Endothelial cell of umbilical vein (primary cell): Measurements from ENCODE around the gene EYS. TPM values are rescaled to one million over a fixed set of nuclear protein-coding genes. Genes with fewer than 3 reads are reported as not detected.

ENCODE experiments used
- BruUV-seq: library from RNA; stranded (reverse); fragments of 400-500 nt; replicated peaks from 2 replicates; lab custom pipeline; 2021; lab: Mats Ljungman, UMichigan
- CTCF ChIA-PET: fragments of 300-600, 350-600 bp; sonication (Branson Sonifier 250); formaldehyde crosslinking; loops from one replicate; lab custom pipeline; 2021; ENCODE audit warnings: antibody characterized with exemption, inconsistent platforms; lab: Charles Lee
- POLR2A ChIA-PET: fragments of 300-600, 350-600 bp; sonication (Branson Sonifier 250); formaldehyde crosslinking; loops from one replicate; lab custom pipeline; 2021; ENCODE audit warnings: antibody characterized with exemption, inconsistent platforms; lab: Charles Lee
- DNase-seq: peaks from one replicate; pipeline ENCODE4 v3.0.0-alpha.2; 2011; ENCODE audit warnings: low read depth, low spot score
- FAIRE-seq: peaks from 2 replicates; lab custom pipeline; 2011; peaks lifted over from hg19 to GRCh38; lab: Jason Lieb, UNC
- H2AFZ ChIP-seq: 2 replicates; pipeline ENCODE4 v1.6.0; 2012; ENCODE audit warnings: low read depth, low read length, control low read depth, inconsistent platforms
- H3K27ac ChIP-seq: 2 replicates; pipeline ENCODE4 v1.5.1; 2011; ENCODE audit warnings: low read depth, mild to moderate bottlenecking, control low read depth, low read length, moderate library complexity; ENCODE audit not compliant: insufficient read depth
- H3K27me3 ChIP-seq, 2 experiments: 2 replicates each; pipeline versions ENCODE4 v1.6.0 to v1.6.1; 2011; ENCODE audit warnings: low read length in 2 of 2, mixed read lengths in 1 of 2; ENCODE audit not compliant: control insufficient read depth in 2 of 2, insufficient read depth in 2 of 2
- H3K36me3 ChIP-seq, 2 experiments: 2 replicates in 1 of 2; 3 replicates in 1 of 2; pipeline ENCODE4 v1.5.1; 2011; ENCODE audit warnings: low read length in 2 of 2, mild to moderate bottlenecking in 1 of 2, moderate library complexity in 1 of 2; ENCODE audit not compliant: control insufficient read depth in 2 of 2, insufficient read depth in 2 of 2; ENCODE audit errors: extremely low read depth in 1 of 2
- H3K4me1 ChIP-seq: 3 replicates; pipeline ENCODE4 v1.5.1; 2011; ENCODE audit warnings: mild to moderate bottlenecking, low read length; ENCODE audit not compliant: control insufficient read depth, insufficient read depth; ENCODE audit errors: extremely low read depth
- H3K4me2 ChIP-seq: 2 replicates; pipeline ENCODE4 v1.6.1; 2011; ENCODE audit warnings: low read length, control low read depth, mixed read lengths; ENCODE audit not compliant: insufficient read depth
- H3K4me3 ChIP-seq, 3 experiments: fragments of 200-600 bp in 1 of 3; sonication (generic), shearing (Covaris generic) in 1 of 3; replicated peaks in 1 of 3; 2 replicates each; pipeline ENCODE4 v1.5.1; 2011 to 2016; ENCODE audit warnings: control low read depth in 3 of 3, low read length in 3 of 3, mild to moderate bottlenecking in 2 of 3, inconsistent platforms in 1 of 3, low read depth in 1 of 3, moderate library complexity in 1 of 3; ENCODE audit not compliant: insufficient read depth in 1 of 3
- H3K79me2 ChIP-seq: 2 replicates; pipeline ENCODE4 v1.6.0; 2012; ENCODE audit warnings: low read length, inconsistent platforms; ENCODE audit not compliant: control insufficient read depth, insufficient read depth
- H3K9ac ChIP-seq: replicated peaks from 2 replicates; pipeline ENCODE3; 2011; ENCODE audit warnings: low read length, control low read depth; ENCODE audit not compliant: insufficient read depth; ENCODE audit errors: extremely low read depth
- H3K9me1 ChIP-seq: replicated peaks from 3 replicates; pipeline ENCODE4 v1.6.0; 2011; ENCODE audit warnings: mild to moderate bottlenecking, low read length; ENCODE audit not compliant: control insufficient read depth, insufficient read depth; ENCODE audit errors: extremely low read depth
- H3K9me3 ChIP-seq: replicated peaks from 2 replicates; pipeline ENCODE4 v1.5.1; 2012; ENCODE audit warnings: low read length, inconsistent platforms; ENCODE audit not compliant: control insufficient read depth, insufficient read depth
- H4K20me1 ChIP-seq: replicated peaks from 2 replicates; pipeline ENCODE3; 2011; ENCODE audit warnings: mild to moderate bottlenecking, low read length; ENCODE audit not compliant: control insufficient read depth, insufficient read depth; ENCODE audit errors: extremely low read depth
- EZH2 ChIP-seq: IDR thresholded peaks from 2 replicates; pipeline ENCODE4 v1.6.1; 2012; ENCODE audit warnings: borderline replicate concordance, low read depth, mild to moderate bottlenecking, moderate library complexity, low read length, inconsistent platforms; ENCODE audit not compliant: severe bottlenecking
- FOS ChIP-seq: IDR thresholded peaks from 2 replicates; pipeline ENCODE4 v1.6.1; 2011; ENCODE audit warnings: mild to moderate bottlenecking, low read length, moderate library complexity, borderline replicate concordance; ENCODE audit not compliant: insufficient read depth
- GATA2 ChIP-seq: IDR thresholded peaks from 2 replicates; pipeline ENCODE4 v1.7.0; 2011; ENCODE audit warnings: low read depth, mild to moderate bottlenecking, moderate library complexity, mixed read lengths, low read length; ENCODE audit not compliant: insufficient read length, insufficient read depth
- JUN ChIP-seq: IDR thresholded peaks from 2 replicates; pipeline ENCODE4 v1.6.1; 2011; ENCODE audit warnings: borderline replicate concordance, low read depth; ENCODE audit not compliant: insufficient read length, insufficient read depth
- MYC ChIP-seq: IDR thresholded peaks from one replicate; pipeline ENCODE4 v1.6.1; 2011; ENCODE audit warnings: mild to moderate bottlenecking, low read depth, low read length
- POLR2A ChIP-seq: IDR thresholded peaks from 2 replicates; pipeline ENCODE4 v1.6.1; 2012; ENCODE audit warnings: low read depth, mild to moderate bottlenecking, control low read depth, low read length
- POLR2AphosphoS5 ChIP-seq: IDR thresholded peaks from 2 replicates; pipeline ENCODE4 v1.6.1; 2012; ENCODE audit warnings: low read depth, mild to moderate bottlenecking, control low read depth, low read length, moderate library complexity; ENCODE audit not compliant: insufficient read depth
- dilution Hi-C: fragments of 300-500 bp; cut with MboI; formaldehyde crosslinking; loops from one replicate; pipeline ENCODE4 v1.15.0; 2019; ENCODE audit warnings: low sequenced_read_pairs; ENCODE audit not compliant: extremely low pct_ligation_motif_present
- intact Hi-C: fragments of 100-400 bp; cut with micrococcal nuclease; formaldehyde crosslinking; loops from one replicate; pipeline ENCODE4 v1.10.0; 2022
- polyA plus RNA-seq, 4 experiments: library from polyadenylated mRNA; depleted of rRNA in 3 of 4; stranded (reverse) in 3 of 4; unstranded in 1 of 4; fragments of >200 nt; gene quantifications; 2 replicates each; pipeline versions ENCODE4 v1.2.1 to v1.2.3, GENCODE V29; 2011 to 2012; ENCODE audit warnings: missing spikeins in 1 of 4
- total RNA-seq: library from RNA; stranded (reverse); gene quantifications from 2 replicates; pipeline ENCODE4 v1.2.3, GENCODE V29; 2021
- TF ChIP-seq, protein P1 (sequence below), 2 donors: IDR thresholded peaks; 1 replicate in 1 of 2; 2 replicates in 1 of 2; pipeline ENCODE4 v1.5.1; 2011; ENCODE audit warnings: low read length in 2 of 2, mild to moderate bottlenecking in 2 of 2, moderate library complexity in 2 of 2, control low read depth in 1 of 2, inconsistent platforms in 1 of 2, low read depth in 1 of 2; ENCODE audit not compliant: insufficient read depth in 1 of 2; ENCODE audit errors: extremely low read depth in 1 of 2
- TF ChIP-seq, protein P2 (sequence below): IDR thresholded peaks from 2 replicates; pipeline ENCODE4 v1.6.1; 2011; ENCODE audit not compliant: insufficient read depth, insufficient read length

The EYS gene
- total and polyA plus RNA-seq, 2 donors (not counting 3 experiments of a cell fraction or from before 2014, with no cell fraction given): 0.01 to 0.27 TPM

DNA sequence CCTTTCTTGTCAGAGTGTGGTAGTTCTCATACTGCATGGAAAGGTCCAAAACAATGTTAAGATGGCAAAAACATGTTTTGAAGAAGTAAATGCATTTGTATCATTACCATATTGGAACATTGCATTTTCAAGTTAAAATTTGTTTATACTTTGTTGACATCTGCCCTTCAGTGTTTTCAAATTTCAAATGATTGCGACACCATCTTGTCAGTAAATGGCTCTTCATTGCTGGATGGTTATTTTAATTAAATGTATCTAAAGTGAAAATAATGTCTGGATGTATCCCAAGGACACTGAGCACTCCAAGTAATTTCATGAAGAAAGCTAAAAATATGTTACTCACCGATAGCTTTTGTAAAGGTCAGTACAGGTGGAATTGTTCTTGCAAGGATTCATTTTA, 761.6 kb downstream of the EYS start:
- ChIA-PET POLR2A (no interaction called here), CTCF (no interaction called here)
- intact Hi-C loops: no loop called here

More for the DNA sequence above, 761.6 kb downstream of the EYS start:
- TF ChIP-seq GATA2 (no peak), MYC (no peak), POLR2A (no peak), POLR2AphosphoS5 (no peak), JUN (no peak), EZH2 (no peak), FOS (no peak)
- TF ChIP-seq, protein P1, sequence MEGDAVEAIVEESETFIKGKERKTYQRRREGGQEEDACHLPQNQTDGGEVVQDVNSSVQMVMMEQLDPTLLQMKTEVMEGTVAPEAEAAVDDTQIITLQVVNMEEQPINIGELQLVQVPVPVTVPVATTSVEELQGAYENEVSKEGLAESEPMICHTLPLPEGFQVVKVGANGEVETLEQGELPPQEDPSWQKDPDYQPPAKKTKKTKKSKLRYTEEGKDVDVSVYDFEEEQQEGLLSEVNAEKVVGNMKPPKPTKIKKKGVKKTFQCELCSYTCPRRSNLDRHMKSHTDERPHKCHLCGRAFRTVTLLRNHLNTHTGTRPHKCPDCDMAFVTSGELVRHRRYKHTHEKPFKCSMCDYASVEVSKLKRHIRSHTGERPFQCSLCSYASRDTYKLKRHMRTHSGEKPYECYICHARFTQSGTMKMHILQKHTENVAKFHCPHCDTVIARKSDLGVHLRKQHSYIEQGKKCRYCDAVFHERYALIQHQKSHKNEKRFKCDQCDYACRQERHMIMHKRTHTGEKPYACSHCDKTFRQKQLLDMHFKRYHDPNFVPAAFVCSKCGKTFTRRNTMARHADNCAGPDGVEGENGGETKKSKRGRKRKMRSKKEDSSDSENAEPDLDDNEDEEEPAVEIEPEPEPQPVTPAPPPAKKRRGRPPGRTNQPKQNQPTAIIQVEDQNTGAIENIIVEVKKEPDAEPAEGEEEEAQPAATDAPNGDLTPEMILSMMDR (IDR thresholded peaks at IDR 0.05; ENCODE audit: extremely low read depth in 1 of 2, insufficient read depth in 1 of 2, low read depth in 1 of 2, low read length in 2 of 2): no peak
- TF ChIP-seq, protein P2, sequence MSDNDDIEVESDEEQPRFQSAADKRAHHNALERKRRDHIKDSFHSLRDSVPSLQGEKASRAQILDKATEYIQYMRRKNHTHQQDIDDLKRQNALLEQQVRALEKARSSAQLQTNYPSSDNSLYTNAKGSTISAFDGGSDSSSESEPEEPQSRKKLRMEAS: no peak
- H3K27ac ChIP-seq: no peak overlapping the region
- no peak overlapping the region for H3K4me3 ChIP-seq
- H3K9ac ChIP-seq: no peak overlapping the region
- DNase-seq (no peak), FAIRE-seq (no peak)
- no peaks in the 10 kb centered on the region for H4K20me1 ChIP-seq
- no TSS peak for BruUV-seq
- no peaks in the 10 kb centered on the region for H3K79me2 ChIP-seq
- H3K27me3 ChIP-seq: no peaks in the 10 kb centered on the region
- dilution Hi-C loops: no loop called here
- H3K4me2 ChIP-seq: no peak overlapping the region
- no peaks in the 10 kb centered on the region for H3K9me3 ChIP-seq
- H2AFZ ChIP-seq: no peak overlapping the region
- no peaks in the 10 kb centered on the region for H3K36me3 ChIP-seq
- no peaks in the 10 kb centered on the region for H3K9me1 ChIP-seq
- H3K4me1 ChIP-seq: no peaks in the 10 kb centered on the region
